Coronary artery (tissue), 2 donors: ENCODE results near the gene OBSCN.

Experiments used
- DNase-seq: peaks from one replicate; pipeline ENCODE4 v3.0.0-alpha.2; 2017; ENCODE audit warnings: low spot score
- H3K27ac ChIP-seq, 2 donors: fragments of 200-600 bp; sonication (generic); one replicate each; pipeline ENCODE4 v1.5.1; 2016 to 2019
- H3K4me3 ChIP-seq: fragments of 200-600 bp; sonication (generic); 2 replicates; pipeline ENCODE4 v1.5.1; 2016; ENCODE audit warnings: mild to moderate bottlenecking, moderate library complexity
- TF ChIP-seq, protein P1 (sequence below): fragments of 200-600 bp; sonication (generic); IDR thresholded peaks from one replicate; pipeline ENCODE4 v1.5.1; 2019; ENCODE audit warnings: antibody characterized with exemption

OBSCN gene

DNA sequence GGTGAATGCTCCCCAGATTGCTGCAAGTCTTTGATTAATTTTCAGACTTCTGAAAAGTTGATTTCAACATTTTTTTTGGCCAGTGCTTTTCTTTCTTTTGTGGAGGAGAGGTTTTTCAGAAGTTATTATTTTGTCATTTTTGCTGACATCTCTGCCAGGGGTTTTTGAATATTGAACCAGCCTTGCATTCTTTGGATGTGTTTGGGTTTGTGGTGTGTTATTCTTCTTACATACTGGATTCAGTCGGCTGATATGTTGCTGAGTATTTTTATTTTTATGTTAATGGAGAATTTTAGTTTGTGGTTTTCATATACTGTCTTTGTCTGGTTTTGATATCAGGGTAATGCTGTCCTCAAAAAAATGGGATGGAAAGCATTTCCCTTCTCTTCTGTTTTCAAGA, 25.3 kb downstream of the OBSCN start:
- no peak for DNase-seq
- TF ChIP-seq, protein P1, sequence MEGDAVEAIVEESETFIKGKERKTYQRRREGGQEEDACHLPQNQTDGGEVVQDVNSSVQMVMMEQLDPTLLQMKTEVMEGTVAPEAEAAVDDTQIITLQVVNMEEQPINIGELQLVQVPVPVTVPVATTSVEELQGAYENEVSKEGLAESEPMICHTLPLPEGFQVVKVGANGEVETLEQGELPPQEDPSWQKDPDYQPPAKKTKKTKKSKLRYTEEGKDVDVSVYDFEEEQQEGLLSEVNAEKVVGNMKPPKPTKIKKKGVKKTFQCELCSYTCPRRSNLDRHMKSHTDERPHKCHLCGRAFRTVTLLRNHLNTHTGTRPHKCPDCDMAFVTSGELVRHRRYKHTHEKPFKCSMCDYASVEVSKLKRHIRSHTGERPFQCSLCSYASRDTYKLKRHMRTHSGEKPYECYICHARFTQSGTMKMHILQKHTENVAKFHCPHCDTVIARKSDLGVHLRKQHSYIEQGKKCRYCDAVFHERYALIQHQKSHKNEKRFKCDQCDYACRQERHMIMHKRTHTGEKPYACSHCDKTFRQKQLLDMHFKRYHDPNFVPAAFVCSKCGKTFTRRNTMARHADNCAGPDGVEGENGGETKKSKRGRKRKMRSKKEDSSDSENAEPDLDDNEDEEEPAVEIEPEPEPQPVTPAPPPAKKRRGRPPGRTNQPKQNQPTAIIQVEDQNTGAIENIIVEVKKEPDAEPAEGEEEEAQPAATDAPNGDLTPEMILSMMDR, result no peak
- no peak overlapping the region for H3K27ac ChIP-seq

GRCh38 chr1:228234921-228235320, 27.1 kb downstream of the OBSCN start:
- DNase-seq, result no peak
- H3K27ac ChIP-seq, result no peak overlapping the region
- TF ChIP-seq, protein P1, result no peak
- no peak overlapping the region for H3K4me3 ChIP-seq

More for the DNA sequence above, 25.3 kb downstream of the OBSCN start:
- no peak overlapping the region for H3K4me3 ChIP-seq

DNA sequence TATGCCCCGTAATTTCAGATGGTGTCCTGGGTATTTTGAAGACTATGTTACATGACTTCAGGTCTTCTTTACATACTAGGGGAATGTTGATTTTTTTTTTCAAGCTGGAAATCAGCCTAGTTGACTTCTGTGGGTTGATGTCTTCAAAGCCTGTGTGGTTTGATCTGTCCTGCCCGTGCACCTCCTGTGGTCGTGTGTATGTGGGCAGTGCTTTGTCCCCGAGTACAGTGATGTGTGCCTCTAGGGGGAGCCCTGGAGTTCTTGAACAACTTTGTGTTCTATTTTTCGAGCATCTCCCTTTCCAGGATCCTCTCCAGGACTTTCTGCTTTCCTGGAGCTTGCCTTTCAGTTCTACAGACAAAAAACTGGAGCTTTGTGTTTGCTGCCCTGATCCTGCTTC, 28.9 kb downstream of the OBSCN start:
- TF ChIP-seq, protein P1, result no peak
- Histone ChIP-seq H3K4me3 (no peak overlapping the region), H3K27ac (no peak overlapping the region)
- DNase-seq, result no peak

DNA sequence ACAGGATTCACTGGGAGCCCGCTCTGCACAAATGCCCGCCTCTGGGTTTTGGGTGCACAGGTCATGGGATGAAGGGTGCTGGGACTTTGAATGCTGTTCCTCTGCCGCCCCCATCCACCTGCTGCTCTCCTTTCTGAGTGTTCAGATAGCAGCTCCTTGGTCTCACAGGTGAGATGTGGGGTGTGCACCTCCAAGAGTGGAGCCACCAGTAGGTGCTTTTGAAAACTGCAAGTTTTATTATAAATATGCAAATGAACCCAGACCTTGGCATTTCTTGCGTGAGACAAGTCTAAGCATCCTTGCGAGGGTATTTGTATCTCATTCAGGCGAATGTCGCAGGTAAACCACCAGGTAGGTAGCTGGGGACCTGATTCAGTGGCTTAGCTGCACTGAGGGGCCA, 30.2 kb downstream of the OBSCN start:
- H3K4me3 ChIP-seq, result no peak overlapping the region
- H3K27ac ChIP-seq, result no peak overlapping the region
- no peak for DNase-seq
- TF ChIP-seq, protein P1, result no peak

GRCh38 chr1:228238461-228238860, 30.6 kb downstream of the OBSCN start:
- Histone ChIP-seq H3K4me3 (no peak overlapping the region), H3K27ac (no peak overlapping the region)
- TF ChIP-seq, protein P1, result no peak
- no peak for DNase-seq

DNA sequence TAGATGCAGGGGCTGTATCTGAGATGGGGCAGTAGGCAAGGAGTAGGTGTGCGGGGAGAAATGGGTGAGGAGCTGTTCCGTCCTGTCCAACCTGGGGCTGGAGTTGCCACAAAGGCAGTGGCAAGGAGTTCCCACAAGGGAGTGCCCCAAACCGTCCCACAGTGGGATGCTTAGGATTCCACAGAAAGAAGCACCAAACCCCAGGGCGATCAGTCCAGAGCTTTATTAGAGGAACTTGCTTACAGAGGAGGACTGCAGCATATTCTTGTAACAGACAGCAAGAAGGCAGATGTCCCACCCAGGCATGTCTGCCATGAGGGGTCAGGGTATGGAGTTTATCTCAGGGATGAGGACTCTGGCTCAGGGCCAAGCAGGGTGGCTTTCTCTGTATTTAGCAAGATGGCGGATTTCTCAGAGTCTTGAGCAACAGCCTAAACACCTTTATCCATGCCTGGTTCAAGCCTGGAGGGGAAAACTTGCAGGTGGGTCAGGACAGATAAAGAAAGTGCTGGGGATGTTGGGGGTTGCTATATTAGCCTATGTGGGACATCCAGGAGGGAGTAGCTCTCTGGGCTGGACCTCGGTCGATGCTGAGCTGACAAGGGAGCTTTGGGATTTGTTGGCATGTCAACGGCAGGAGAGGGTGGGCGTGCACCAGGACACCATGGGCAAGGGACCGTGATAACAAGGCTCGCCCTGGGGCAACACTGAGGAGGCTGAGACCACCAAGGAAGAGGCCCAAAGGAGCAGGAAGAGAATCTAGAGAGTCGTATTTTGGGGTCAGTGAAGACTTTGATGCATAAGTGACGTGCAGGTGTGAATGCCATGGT, 32.8 kb downstream of the OBSCN start:
- TF ChIP-seq, protein P1, result no peak
- DNase-seq, result no peak
- Histone ChIP-seq H3K27ac (no peak overlapping the region), H3K4me3 (no peak overlapping the region)

GRCh38 chr1:228241259-228241658, 33.4 kb downstream of the OBSCN start:
- H3K27ac ChIP-seq, result no peak overlapping the region
- H3K4me3 ChIP-seq, result no peak overlapping the region
- DNase-seq, result no peak
- TF ChIP-seq, protein P1, result no peak
